VCaP (cell line): ENCODE measurements around the gene LDB3.

Experiments
- H3K27ac ChIP-seq: fragments of 450-650 bp; 2 replicates; pipeline ENCODE4 v1.5.1; 2017
- CTCF ChIP-seq: fragments of 450-650 bp; conservative IDR thresholded peaks from 2 replicates; pipeline ENCODE4 v1.5.1; 2017; ENCODE audit warnings: mild to moderate bottlenecking, moderate library complexity

LDB3 gene

GRCh38 chr10:86673827-86674581 lies 5.7 kb downstream of the LDB3 start:
- TF ChIP-seq CTCF, result no peak
- H3K27ac ChIP-seq, result no peak overlapping the region

DNA sequence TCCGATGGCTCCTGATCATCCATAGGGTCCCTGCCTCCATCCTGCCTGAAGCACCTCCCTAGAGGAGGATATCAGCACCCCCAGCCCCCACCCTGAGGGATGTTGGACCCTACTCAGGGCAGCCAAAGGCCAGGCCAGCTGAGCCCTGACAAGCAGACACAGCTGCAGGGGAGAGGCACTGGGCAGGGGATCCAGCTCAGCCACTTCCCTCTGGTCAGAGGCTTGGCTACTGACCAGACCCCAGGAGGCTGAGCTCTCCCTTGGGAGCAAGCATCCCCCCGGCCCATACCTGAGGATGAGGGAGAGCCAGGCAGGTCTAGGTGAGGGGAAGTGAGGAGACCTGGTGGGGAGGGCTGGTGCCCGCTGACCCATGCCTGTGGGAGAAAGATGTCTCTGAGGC lies 6.6 kb downstream of the LDB3 start:
- no peak for TF ChIP-seq CTCF
- no peak overlapping the region for H3K27ac ChIP-seq

GRCh38 chr10:86677374-86677773 lies 9.1 kb downstream of the LDB3 start:
- H3K27ac ChIP-seq, result no peak overlapping the region
- no peak for TF ChIP-seq CTCF

DNA sequence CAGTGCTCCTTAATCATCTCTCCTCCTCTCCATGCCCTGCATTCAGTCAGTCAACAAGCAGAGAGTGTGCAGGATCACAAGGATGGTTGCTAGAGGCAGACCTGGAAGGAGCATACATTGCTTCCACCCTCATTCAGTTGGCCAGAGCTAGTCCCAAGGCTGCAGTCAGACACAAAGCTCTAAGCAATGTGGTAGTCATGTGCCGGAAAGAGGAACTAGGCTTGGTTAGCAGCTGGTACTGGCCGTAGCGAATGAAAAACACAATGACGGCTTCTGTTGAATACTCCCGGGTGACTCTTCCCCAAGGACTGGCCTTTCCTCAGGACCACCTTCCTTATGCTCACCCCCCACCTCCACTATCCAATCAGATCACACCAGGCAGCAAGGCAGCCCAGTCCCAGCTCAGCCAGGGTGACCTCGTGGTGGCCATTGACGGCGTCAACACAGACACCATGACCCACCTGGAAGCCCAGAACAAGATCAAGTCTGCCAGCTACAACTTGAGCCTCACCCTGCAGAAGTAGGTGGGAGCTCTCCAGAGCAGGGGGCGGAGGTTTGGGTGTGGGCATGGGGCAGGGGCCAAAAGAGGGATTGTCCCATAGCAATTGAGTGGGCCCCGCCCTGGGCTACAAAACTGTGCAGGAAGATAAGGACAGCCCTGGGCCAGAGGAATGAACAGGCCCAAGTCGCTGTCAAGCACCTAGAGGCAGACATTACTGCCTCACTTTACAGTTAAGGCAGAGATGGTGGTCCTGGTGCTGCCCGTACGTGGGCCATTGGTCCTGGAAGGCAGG lies 10.9 kb downstream of the LDB3 start:
- H3K27ac ChIP-seq, result no peak overlapping the region
- TF ChIP-seq CTCF, result no peak

GRCh38 chr10:86681047-86681446 lies 12.7 kb downstream of the LDB3 start:
- peak overlapping the region; percentile 16; the same call in 1 of the 2 replicates for H3K27ac ChIP-seq
- TF ChIP-seq CTCF, result no peak

DNA sequence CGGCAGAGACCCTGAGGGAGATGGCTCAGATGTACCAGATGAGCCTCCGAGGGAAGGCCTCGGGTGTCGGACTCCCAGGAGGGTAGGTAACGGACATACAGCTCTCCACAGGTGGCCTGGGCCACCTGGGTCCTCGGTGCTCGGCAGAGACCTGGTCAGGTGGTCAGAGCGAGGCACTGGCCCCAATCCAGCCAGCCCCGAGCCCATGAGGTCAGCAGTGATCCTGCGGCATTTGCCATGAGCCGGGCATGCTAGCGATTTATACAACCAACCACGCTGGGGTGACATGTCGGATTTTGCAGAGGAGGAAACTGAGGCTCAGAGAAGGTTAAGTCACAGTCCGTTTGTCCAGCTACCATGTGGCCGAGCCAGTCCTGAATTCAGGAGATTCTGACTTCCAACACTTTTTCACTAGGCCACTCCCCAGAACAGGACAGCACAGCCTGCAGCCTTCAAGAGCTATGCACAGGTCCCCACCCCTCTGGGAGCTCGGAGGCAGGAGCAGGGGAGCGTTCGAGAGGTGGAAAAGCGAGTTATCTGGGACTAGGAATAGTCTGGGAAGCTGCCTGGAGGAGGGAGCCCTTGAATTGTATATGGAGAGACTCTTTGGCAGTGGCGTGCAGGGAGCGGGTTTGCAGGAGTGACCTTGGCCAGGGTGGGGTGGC lies 13.5 kb downstream of the LDB3 start:
- H3K27ac ChIP-seq, result no peak overlapping the region; the same call in 1 of the 2 replicates

More for the DNA sequence above, 13.5 kb downstream of the LDB3 start:
- TF ChIP-seq CTCF, result no peak
